Lower lobe of right lung (tissue), 2 donors: ENCODE measurements around the gene CEP120. TPM values are rescaled to one million over a fixed set of nuclear protein-coding genes. Genes with fewer than 3 reads are reported as not detected.
A peak's percentile ranks its signal among the peaks of the same experiment; 100 is the strongest.
"Not testable (repeated sequence)": the region's sequence is repeated elsewhere in the genome, so short reads cannot be mapped to it uniquely, and the experiment has no call there.

Experiments
- ATAC-seq, 2 donors: fragments of 200-7000 bp; cut with Tn5 transposase; one replicate each; pipeline ENCODE4 v1.9.1; 2020 to 2022; ENCODE audit warnings: mild to moderate bottlenecking in 2 of 2, moderate library complexity in 2 of 2
- DNase-seq: peaks from one replicate; pipeline ENCODE4 v3.0.0-alpha.2; 2020
- H3K27ac ChIP-seq: fragments of 200-600 bp; one replicate; pipeline ENCODE4 v1.8.0; 2022
- H3K27me3 ChIP-seq: fragments of 200-600 bp; one replicate; pipeline ENCODE4 v1.8.0; 2022; ENCODE audit warnings: low read depth
- H3K36me3 ChIP-seq: fragments of 200-600 bp; one replicate; pipeline ENCODE4 v1.8.0; 2022; ENCODE audit warnings: mild to moderate bottlenecking
- H3K4me1 ChIP-seq: fragments of 200-600 bp; one replicate; pipeline ENCODE4 v1.8.0; 2022
- H3K4me3 ChIP-seq: fragments of 200-600 bp; one replicate; pipeline ENCODE4 v1.8.0; 2022; ENCODE audit warnings: mild to moderate bottlenecking
- H3K9me3 ChIP-seq: fragments of 200-600 bp; one replicate; pipeline ENCODE4 v1.8.0; 2022
- intact Hi-C: fragments of 100-400 bp; cut with DNase I; formaldehyde crosslinking; loops from one replicate; pipeline ENCODE4 v1.11.0; 2022
- long read RNA-seq: library from polyadenylated mRNA; unstranded; transcript quantifications from one replicate; pipeline ENCODE4 v2.0.0, GENCODE V29; 2021
- total RNA-seq: library from RNA; stranded (reverse); fragmentation: NEBNext Ultra II Directional; extraction: Animal tissue kit (Norgen Biotek cat#: 25700); gene quantifications from one replicate; pipeline ENCODE4 v1.2.1, GENCODE V29; 2021
- TF ChIP-seq, protein P1 (sequence below): fragments of 200-600 bp; IDR thresholded peaks from one replicate; pipeline ENCODE4 v1.8.0; 2022; ENCODE audit warnings: antibody characterized with exemption, mild to moderate bottlenecking
- donor health status: DM: no; HTN: yes; CAD: no; lungs with severe emphysema.

CEP120 gene
- total RNA-seq = 22.3 TPM
- long read RNA-seq, full-length matches to known transcripts = 18 of 32 reads
- long read RNA-seq, partial matches to known transcripts = 4 of 32 reads
- long read RNA-seq, other reads (novel, unspliced or antisense) = 10 of 32 reads

DNA sequence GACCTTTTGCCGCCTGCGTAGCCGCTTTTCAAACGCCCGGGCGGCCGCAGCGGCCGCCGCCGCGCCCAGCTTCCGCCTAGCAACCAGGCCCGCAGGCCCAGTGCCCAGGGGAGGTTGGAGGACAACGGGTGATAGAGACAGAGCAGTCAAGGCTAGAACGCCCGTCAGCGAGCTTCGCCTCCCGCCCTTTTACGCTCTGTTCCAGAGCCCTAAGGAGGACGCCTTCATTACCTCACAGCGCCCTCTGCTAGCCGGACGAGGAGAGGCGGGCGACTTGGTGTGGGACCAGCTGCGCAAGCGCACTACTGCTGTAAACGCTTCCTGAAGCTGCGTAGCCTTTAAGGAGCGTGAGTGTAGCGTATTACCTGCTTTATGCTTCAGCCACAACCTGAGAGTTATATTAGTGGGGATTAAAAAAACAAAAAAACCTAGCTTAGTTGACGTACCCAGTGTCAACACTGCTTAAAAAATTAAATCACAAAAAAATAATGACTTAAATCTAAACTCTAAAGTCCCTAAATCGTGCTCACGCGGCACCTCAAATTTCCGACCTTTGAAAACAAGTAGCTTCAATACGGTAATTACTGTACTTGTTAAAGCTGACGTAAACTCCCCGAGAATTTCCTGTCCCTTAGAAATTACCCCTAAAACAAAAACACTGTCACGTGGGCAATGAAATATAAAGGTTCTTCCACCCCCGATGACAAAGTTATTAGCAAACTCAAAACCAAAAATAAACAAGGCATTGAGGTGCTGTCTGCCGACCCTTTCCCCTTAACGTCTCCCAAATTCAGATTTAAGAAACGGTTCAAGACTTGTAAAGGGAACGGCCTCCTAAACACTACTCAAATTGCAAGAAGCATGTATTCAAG is at the start of gene CEP120:
CEP120 (minus strand) TSS at position 126 of the 872 bp plus-strand sequence. CDS start 405 bp downstream, outside the sequence.
- peak; percentile 99 to 100 for ATAC-seq
- DNase-seq = peak; percentile 100
- Histone ChIP-seq H3K36me3 (no peaks in the 10 kb centered on the region), H3K9me3 (no peaks in the 10 kb centered on the region), H3K4me3 (peak within 1 kb of the TSS; percentile 87), H3K27ac (peak within 1 kb of the TSS; percentile 94), H3K4me1 (peaks cover 17% of the 10 kb centered on the region), H3K27me3 (no peaks in the 10 kb centered on the region)
- intact Hi-C loops = no loop called here
- TF ChIP-seq, protein P1, sequence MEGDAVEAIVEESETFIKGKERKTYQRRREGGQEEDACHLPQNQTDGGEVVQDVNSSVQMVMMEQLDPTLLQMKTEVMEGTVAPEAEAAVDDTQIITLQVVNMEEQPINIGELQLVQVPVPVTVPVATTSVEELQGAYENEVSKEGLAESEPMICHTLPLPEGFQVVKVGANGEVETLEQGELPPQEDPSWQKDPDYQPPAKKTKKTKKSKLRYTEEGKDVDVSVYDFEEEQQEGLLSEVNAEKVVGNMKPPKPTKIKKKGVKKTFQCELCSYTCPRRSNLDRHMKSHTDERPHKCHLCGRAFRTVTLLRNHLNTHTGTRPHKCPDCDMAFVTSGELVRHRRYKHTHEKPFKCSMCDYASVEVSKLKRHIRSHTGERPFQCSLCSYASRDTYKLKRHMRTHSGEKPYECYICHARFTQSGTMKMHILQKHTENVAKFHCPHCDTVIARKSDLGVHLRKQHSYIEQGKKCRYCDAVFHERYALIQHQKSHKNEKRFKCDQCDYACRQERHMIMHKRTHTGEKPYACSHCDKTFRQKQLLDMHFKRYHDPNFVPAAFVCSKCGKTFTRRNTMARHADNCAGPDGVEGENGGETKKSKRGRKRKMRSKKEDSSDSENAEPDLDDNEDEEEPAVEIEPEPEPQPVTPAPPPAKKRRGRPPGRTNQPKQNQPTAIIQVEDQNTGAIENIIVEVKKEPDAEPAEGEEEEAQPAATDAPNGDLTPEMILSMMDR = peak; percentile 83

DNA sequence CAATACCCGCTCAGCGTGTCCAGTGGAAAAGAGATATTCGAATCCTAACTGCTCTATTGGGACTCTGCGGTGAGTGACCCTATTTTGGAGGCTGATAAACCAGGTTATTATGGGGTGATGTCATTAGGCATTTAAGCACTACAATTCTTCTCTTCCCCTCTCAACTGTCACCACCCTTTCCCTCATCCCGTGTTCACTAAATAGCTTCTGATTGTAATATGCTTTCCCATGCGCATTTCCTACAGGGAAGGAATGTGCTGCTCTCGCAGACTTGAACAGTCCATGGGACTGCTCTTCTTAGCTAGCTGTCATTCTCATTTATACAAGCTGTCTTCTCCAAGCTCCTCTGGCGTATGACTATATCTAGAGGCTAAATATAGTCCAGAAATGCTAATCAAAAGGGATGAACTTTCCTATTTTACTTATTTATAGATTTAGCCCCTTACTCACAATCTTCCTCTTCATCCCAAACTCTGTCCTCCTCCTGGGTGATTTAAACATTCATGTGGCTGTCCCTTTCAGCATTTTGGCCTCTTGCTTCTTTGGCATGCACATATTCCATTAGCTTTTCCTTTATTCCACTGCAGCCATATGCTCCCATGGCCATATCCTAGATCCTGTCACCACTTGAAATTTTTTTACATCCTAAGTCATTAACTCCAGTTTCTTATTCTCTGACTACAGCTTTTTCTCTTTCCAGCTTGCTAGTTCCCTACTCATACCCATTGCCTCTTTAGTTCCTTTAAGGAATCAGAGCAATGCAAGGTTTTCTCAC is 49.1 kb upstream of the CEP120 start:
- TF ChIP-seq, protein P1 = no peak
- DNase-seq (no peak), ATAC-seq (no peak)
- H3K27ac ChIP-seq = no peak overlapping the region
- no peaks in the 10 kb centered on the region for H3K36me3 ChIP-seq
- H3K27me3 ChIP-seq = no peaks in the 10 kb centered on the region
- intact Hi-C loops = no loop called here
- H3K4me3 ChIP-seq = no peak overlapping the region
- no peaks in the 10 kb centered on the region for H3K4me1 ChIP-seq
- no peaks in the 10 kb centered on the region for H3K9me3 ChIP-seq

DNA sequence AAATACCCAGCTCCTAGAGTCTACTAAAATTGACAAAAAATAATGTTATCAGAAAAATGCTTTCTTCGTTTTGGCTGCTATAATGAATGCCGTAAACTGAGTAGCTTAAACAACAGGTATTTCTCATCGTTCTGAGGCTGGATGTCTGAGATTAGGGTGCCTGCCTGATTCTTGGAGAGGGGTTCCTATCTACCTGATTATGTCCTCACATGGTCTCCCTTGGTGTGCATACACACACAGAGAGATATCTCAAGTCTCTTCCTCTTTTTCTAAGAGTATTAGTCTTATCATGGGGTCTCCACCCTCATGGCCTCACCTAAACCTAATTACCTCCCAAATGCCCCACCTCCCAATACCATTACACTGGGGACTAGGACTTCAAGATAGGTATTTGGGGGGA is 48.2 kb upstream of the CEP120 start:
- ATAC-seq (no peak), DNase-seq (no peak)
- Histone ChIP-seq H3K4me1 (no peaks in the 10 kb centered on the region), H3K9me3 (no peaks in the 10 kb centered on the region), H3K27me3 (no peaks in the 10 kb centered on the region), H3K36me3 (no peaks in the 10 kb centered on the region), H3K4me3 (no peak overlapping the region), H3K27ac (no peak overlapping the region)
- TF ChIP-seq, protein P1 = no peak
- intact Hi-C loops = no loop called here

DNA sequence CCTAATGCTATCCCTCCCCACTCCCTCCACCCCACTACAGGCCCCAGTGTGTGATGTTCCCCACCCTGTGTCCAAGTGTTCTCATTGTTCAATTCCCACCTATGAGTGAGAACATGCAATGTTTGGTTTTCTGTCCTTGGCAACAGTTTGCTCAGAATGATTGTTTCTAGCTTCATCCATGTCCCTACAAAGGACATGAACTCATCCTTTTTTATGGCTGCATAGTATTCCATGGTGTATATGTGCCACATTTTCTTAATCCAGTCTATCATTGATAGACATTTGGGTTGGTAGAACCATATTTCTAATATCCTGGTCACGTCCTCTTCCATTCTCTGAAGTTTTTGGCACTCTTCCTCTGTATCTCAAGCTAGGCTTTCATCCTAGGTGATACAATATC is 43.6 kb upstream of the CEP120 start:
- ATAC-seq, H3K4me1 ChIP-seq, H3K27me3 ChIP-seq, intact Hi-C loops, H3K36me3 ChIP-seq, DNase-seq, H3K4me3 ChIP-seq, H3K27ac ChIP-seq, H3K9me3 ChIP-seq: not testable (repeated sequence)

DNA sequence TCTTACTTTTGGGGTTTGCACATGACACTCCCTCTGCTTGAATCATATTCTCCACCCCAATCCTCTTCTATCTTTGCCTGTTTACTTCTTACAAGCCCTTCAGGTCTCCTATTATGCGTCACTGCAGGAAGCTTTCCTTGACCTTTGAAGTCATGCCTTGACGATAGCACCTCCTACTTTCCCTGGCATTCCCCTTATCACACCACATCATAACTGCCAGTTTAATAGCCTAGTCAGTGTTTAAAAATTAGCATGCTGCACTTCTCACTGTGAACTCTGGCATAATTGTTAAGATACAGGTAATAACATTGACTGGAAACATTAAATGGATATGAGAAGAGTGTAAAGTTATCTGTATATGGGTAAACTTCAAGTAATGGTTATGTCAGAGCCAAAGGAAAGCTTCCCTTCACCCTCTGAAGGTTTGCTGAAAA is 37.1 kb upstream of the CEP120 start:
- TF ChIP-seq, protein P1 = no peak
- Histone ChIP-seq H3K9me3 (no peaks in the 10 kb centered on the region), H3K27me3 (no peaks in the 10 kb centered on the region), H3K4me3 (no peak overlapping the region), H3K36me3 (no peaks in the 10 kb centered on the region), H3K4me1 (no peaks in the 10 kb centered on the region), H3K27ac (no peak overlapping the region)
- ATAC-seq (peak in 1 of 2 donors; percentile 40), DNase-seq (no peak)
- intact Hi-C loops = no loop called here

DNA sequence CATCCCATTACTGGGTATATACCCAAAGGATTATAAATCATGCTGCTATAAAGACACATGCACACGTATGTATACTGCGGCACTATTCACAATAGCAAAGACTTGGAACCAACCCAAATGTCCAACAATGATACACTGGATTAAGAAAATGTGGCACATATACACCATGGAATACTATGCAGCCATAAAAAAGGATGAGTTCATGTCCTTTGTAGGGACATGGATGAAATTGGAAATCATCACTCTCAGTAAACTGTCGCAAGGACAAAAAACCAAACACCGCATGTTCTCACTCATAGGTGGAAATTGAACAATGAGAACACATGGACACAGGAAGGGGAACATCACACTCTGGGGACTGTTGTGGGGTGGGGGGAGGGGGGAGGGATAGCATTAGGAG is 35.8 kb upstream of the CEP120 start:
- H3K4me3 ChIP-seq, DNase-seq, H3K27me3 ChIP-seq, H3K27ac ChIP-seq, intact Hi-C loops, ATAC-seq, H3K36me3 ChIP-seq, H3K9me3 ChIP-seq, H3K4me1 ChIP-seq: not testable (repeated sequence)
